ENCODE results near the gene KLHL40.
A peak's percentile ranks its signal among the peaks of the same experiment; 100 is the strongest.

The KLHL40 gene

GRCh38 chr3:42681361-42682038 is 3.8 kb upstream of the KLHL40 start:
- TF ChIP-seq, protein P1, sequence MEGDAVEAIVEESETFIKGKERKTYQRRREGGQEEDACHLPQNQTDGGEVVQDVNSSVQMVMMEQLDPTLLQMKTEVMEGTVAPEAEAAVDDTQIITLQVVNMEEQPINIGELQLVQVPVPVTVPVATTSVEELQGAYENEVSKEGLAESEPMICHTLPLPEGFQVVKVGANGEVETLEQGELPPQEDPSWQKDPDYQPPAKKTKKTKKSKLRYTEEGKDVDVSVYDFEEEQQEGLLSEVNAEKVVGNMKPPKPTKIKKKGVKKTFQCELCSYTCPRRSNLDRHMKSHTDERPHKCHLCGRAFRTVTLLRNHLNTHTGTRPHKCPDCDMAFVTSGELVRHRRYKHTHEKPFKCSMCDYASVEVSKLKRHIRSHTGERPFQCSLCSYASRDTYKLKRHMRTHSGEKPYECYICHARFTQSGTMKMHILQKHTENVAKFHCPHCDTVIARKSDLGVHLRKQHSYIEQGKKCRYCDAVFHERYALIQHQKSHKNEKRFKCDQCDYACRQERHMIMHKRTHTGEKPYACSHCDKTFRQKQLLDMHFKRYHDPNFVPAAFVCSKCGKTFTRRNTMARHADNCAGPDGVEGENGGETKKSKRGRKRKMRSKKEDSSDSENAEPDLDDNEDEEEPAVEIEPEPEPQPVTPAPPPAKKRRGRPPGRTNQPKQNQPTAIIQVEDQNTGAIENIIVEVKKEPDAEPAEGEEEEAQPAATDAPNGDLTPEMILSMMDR (IDR thresholded peaks at IDR 0.05; ENCODE audit: low read depth, low read length), result no peak

GRCh38 chr3:42682301-42683070 is 2.9 kb upstream of the KLHL40 start:
- TF ChIP-seq, protein P1 (IDR thresholded peaks at IDR 0.05; ENCODE audit: low read depth, low read length), result no peak
- DNase-seq (ENCODE audit: extremely low read depth, low read depth), result no peak

More at GRCh38 chr3:42681361-42682038, 3.8 kb upstream of the KLHL40 start:
- no peak for DNase-seq (ENCODE audit: extremely low read depth, low read depth)

- peak; percentile 71 for DNase-seq (ENCODE audit: extremely low read depth, low read depth)
- TF ChIP-seq, protein P1 (IDR thresholded peaks at IDR 0.05; ENCODE audit: low read depth, low read length), result no peak
Measured at GRCh38 chr3:42683875-42684598, 1.3 kb upstream of the KLHL40 start.

DNA sequence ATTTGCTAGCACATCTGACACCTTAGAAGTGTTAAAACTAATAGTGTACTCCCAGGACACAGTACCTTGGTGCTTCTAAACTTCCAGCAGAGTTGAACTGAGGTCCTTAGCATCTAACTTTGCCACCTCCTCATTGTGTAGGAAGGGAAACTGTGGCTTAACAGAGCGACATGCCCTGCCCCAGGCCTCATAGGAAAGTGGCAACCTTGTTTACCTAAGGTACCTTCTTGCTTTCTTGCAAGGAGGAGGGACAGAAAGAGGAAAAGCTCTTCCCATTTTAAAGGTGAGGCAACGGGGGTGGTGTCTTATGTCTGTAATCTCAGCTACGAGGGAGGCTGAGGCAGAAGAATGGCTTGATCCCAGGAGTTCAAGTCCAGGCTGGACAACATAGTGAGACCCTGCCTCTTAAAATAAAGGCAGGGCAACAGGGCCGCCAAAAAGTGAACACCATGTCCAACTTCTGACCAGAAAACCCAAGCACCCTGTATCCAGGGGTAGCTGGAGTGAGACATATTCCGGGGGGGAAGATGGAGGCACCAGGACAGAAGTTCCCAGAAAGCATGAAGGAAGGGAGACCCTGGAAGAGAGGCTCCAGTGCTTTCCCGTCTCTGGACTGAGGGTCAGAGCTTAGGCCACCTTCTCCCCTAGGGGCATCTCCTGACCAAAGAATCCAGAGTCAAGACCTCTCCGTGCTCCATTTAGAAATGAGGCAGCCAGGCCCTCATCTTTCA is 540 bp upstream of the KLHL40 start:
- no peak for DNase-seq (ENCODE audit: extremely low read depth, low read depth)
- TF ChIP-seq, protein P1 (IDR thresholded peaks at IDR 0.05; ENCODE audit: low read depth, low read length), result no peak

DNA sequence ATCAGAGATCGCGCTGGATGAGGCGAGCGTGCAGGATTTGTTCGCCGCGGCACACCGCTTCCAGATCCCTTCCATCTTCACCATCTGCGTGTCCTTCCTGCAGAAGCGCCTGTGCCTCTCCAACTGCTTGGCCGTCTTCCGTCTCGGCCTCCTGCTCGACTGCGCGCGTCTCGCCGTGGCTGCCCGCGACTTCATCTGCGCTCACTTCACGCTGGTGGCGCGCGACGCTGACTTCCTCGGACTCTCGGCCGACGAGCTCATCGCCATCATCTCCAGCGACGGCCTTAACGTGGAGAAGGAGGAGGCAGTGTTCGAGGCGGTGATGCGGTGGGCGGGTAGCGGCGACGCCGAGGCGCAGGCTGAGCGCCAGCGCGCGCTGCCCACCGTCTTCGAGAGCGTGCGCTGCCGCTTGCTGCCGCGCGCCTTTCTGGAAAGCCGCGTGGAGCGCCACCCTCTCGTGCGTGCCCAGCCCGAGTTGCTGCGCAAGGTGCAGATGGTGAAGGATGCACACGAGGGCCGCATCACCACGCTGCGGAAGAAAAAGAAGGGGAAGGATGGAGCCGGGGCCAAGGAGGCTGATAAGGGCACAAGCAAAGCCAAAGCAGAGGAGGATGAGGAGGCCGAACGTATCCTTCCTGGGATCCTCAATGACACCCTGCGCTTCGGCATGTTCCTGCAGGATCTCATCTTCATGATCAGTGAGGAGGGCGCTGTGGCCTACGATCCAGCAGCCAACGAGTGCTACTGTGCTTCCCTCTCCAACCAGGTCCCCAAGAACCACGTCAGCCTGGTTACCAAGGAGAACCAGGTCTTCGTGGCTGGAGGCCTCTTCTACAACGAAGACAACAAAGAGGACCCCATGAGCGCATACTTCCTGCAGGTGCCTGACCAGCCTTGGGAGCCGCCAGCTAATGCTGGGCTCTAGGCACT is 819 bp downstream of the KLHL40 start:
- TF ChIP-seq, protein P1 (IDR thresholded peaks at IDR 0.05; ENCODE audit: low read depth, low read length), result no peak

More for the DNA sequence above, 819 bp downstream of the KLHL40 start:
- DNase-seq (ENCODE audit: extremely low read depth, low read depth), result no peak

All from AG09319 (cell line).